PC-9 (cell line): ENCODE results near the gene ROBO1. TPM values are rescaled to one million over a fixed set of nuclear protein-coding genes. Genes with fewer than 3 reads are reported as not detected.

Source experiments
- BruUV-seq: library from RNA; stranded (reverse); fragments of 400-500 nt; replicated peaks from 2 replicates; lab custom pipeline; 2021; lab: Mats Ljungman, UMichigan
- CTCF ChIA-PET: fragments of 300-600 bp; sonication (Branson Sonifier 250); formaldehyde crosslinking; loops from one replicate; lab custom pipeline; 2022; ENCODE audit warnings: antibody characterized with exemption; lab: Charles Lee
- POLR2A ChIA-PET: fragments of 300-600 bp; sonication (Branson Sonifier 250); formaldehyde crosslinking; loops from one replicate; lab custom pipeline; 2022; ENCODE audit warnings: antibody characterized with exemption; ENCODE audit not compliant: unreplicated experiment; lab: Charles Lee
- DNase-seq, 2 experiments: peaks; one replicate each; pipeline versions ENCODE4 v3.0.0 to v3.0.0-alpha.2; 2015 to 2022; ENCODE audit warnings: mixed read lengths in 1 of 2
- H2AFZ ChIP-seq: fragments of 200-600 bp; sonication (generic); 2 replicates; pipeline ENCODE4 v1.8.1; 2017; ENCODE audit warnings: antibody characterized with exemption
- H3F3A ChIP-seq: fragments of 200-600 bp; sonication (generic); 2 replicates; pipeline ENCODE4 v1.8.1; 2017; ENCODE audit warnings: antibody characterized with exemption, mild to moderate bottlenecking, low read depth; ENCODE audit not compliant: insufficient read depth
- H3K27ac ChIP-seq: fragments of 200-600 bp; sonication (generic); 2 replicates; pipeline ENCODE4 v1.6.1; 2016; ENCODE audit warnings: mixed run types
- H3K27me3 ChIP-seq: fragments of 200-600 bp; sonication (generic); 2 replicates; pipeline ENCODE4 v1.6.1; 2016; ENCODE audit warnings: low read depth, mixed run types; ENCODE audit not compliant: insufficient read depth
- H3K36me3 ChIP-seq: fragments of 200-600 bp; sonication (generic); 2 replicates; pipeline ENCODE4 v1.6.1; 2016; ENCODE audit warnings: low read depth, mixed run types
- H3K4me1 ChIP-seq: fragments of 200-600 bp; sonication (generic); replicated peaks from 2 replicates; pipeline ENCODE4 v1.6.1; 2016; ENCODE audit warnings: mixed run types; ENCODE audit not compliant: insufficient read depth
- H3K4me2 ChIP-seq: fragments of 200-600 bp; sonication (generic); 2 replicates; pipeline ENCODE4 v1.6.1; 2017; ENCODE audit warnings: mixed run types
- H3K4me3 ChIP-seq: fragments of 200-600 bp; sonication (generic); 2 replicates; pipeline ENCODE4 v1.6.1; 2016; ENCODE audit warnings: mixed run types
- H3K79me2 ChIP-seq: fragments of 200-600 bp; sonication (generic); 2 replicates; pipeline ENCODE4 v1.6.1; 2017; ENCODE audit warnings: low read depth, mixed run types
- H3K9me2 ChIP-seq: fragments of 200-600 bp; sonication (generic); 2 replicates; pipeline ENCODE4 v1.8.1; 2017; ENCODE audit warnings: mild to moderate bottlenecking; ENCODE audit not compliant: insufficient read depth
- H3K9me3 ChIP-seq: fragments of 200-600 bp; sonication (generic); 2 replicates; pipeline ENCODE4 v1.8.1; 2016; ENCODE audit warnings: low read depth; ENCODE audit not compliant: insufficient read depth
- H4K20me1 ChIP-seq: fragments of 200-600 bp; sonication (generic); 2 replicates; pipeline ENCODE4 v1.8.1; 2017; ENCODE audit not compliant: insufficient read depth
- CTCF ChIP-seq: fragments of 200-600 bp; sonication (generic); conservative IDR thresholded peaks from 2 replicates; pipeline ENCODE4 v1.6.1; 2017; ENCODE audit warnings: mixed run types, antibody characterized with exemption, mild to moderate bottlenecking, moderate library complexity
- EZH2 ChIP-seq: fragments of 200-600 bp; sonication (generic); IDR thresholded peaks from 2 replicates; pipeline ENCODE4 v1.8.0; 2017; ENCODE audit warnings: antibody characterized with exemption, low read depth
- intact Hi-C: fragments of 100-400 bp; cut with micrococcal nuclease; formaldehyde crosslinking; loops from one replicate; pipeline ENCODE4 v1.10.0; 2022; ENCODE audit not compliant: unreplicated experiment
- total RNA-seq: library from RNA; stranded (reverse); gene quantifications from 2 replicates; pipeline ENCODE4 v1.2.3, GENCODE V29; 2021

ROBO1 gene
- total RNA-seq, 1 experiment from 2014 or later = 17.5 TPM

- ChIA-PET CTCF (no interaction called here), POLR2A (no interaction called here)
- no peak overlapping the region for H2AFZ ChIP-seq
These were observed 937.3 kb downstream of the ROBO1 start for GRCh38 chr3:78830470-78830869.

GRCh38 chr3:78827618-78828017 is 940.2 kb downstream of the ROBO1 start:
- no peak for DNase-seq
- Histone ChIP-seq H3K36me3 (no peaks in the 10 kb centered on the region), H3K27me3 (no peaks in the 10 kb centered on the region), H3K4me3 (no peak overlapping the region), H3K4me1 (peaks cover 20% of the 10 kb centered on the region), H3K9me3 (no peaks in the 10 kb centered on the region), H2AFZ (no peak overlapping the region), H3K4me2 (no peak overlapping the region), H4K20me1 (no peaks in the 10 kb centered on the region), H3K79me2 (no peaks in the 10 kb centered on the region), H3K27ac (no peak overlapping the region), H3F3A (peaks cover 8% of the 10 kb centered on the region; the same call in 1 of the 2 replicates), H3K9me2 (no peaks in the 10 kb centered on the region)
- CTCF ChIA-PET = no interaction called here
- TF ChIP-seq EZH2 = no peak
- no peak for TF ChIP-seq CTCF
- POLR2A ChIA-PET = no interaction called here
- intact Hi-C loops = loop anchor here (10.0 kb wide), 1 partner anchor 187 kb away; no protein-coding TSS in a partner anchor
- BruUV-seq = no TSS peak

More at GRCh38 chr3:78830470-78830869, 937.3 kb downstream of the ROBO1 start:
- intact Hi-C loops = no loop called here
- TF ChIP-seq EZH2 (no peak), CTCF (no peak)
- Histone ChIP-seq H4K20me1 (no peaks in the 10 kb centered on the region), H3K9me2 (no peaks in the 10 kb centered on the region), H3F3A (no peaks in the 10 kb centered on the region), H3K27me3 (no peaks in the 10 kb centered on the region), H3K9me3 (no peaks in the 10 kb centered on the region), H3K4me1 (no peaks in the 10 kb centered on the region), H3K4me3 (no peak overlapping the region), H3K79me2 (no peaks in the 10 kb centered on the region), H3K27ac (no peak overlapping the region), H3K4me2 (no peak overlapping the region), H3K36me3 (no peaks in the 10 kb centered on the region)
- no TSS peak for BruUV-seq
- DNase-seq = no peak

- no peak for DNase-seq
- Histone ChIP-seq H3K36me3 (no peaks in the 10 kb centered on the region), H3K9me3 (no peaks in the 10 kb centered on the region), H3K4me1 (peaks cover 20% of the 10 kb centered on the region), H3K4me3 (no peak overlapping the region), H2AFZ (no peak overlapping the region), H3K79me2 (no peaks in the 10 kb centered on the region), H3K27me3 (no peaks in the 10 kb centered on the region), H3F3A (peaks cover 8% of the 10 kb centered on the region; the same call in 1 of the 2 replicates), H3K27ac (no peak overlapping the region), H3K9me2 (no peaks in the 10 kb centered on the region), H4K20me1 (no peaks in the 10 kb centered on the region), H3K4me2 (no peak overlapping the region)
- no TSS peak for BruUV-seq
- ChIA-PET CTCF (no interaction called here), POLR2A (no interaction called here)
- intact Hi-C loops = loop anchor here (10.0 kb wide), 1 partner anchor 189 kb away; no protein-coding TSS in a partner anchor
- TF ChIP-seq CTCF (no peak), EZH2 (no peak)
These were observed 942.0 kb downstream of the ROBO1 start for GRCh38 chr3:78825858-78826215.
